ENCODE results near the gene PRSS56. TPM values are rescaled to one million over a fixed set of nuclear protein-coding genes. Genes with fewer than 3 reads are reported as not detected.

The PRSS56 gene
- total and polyA plus RNA-seq, 3 donors from 2014 or later: 0.86 to 1.2 (median 0.87) TPM

DNA sequence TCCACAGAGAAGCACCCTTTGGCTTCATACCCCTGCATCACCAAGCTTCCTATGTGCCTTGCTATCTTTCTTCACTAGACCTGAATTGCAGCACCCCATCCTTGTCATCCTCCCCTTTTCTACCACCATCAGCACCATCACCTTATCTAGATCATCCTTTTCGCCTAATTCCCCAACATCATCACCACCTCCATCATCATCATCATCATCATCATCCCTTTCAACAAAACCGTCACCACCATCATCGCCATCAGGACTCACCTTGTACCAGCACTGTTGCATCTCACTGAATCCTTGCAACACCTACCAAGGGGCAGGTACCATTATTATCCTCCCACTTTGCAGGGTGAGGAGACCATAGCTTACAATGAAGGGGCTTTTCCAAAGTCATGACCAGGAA, 21.7 kb upstream of the PRSS56 start:
- TF ChIP-seq, protein P1, sequence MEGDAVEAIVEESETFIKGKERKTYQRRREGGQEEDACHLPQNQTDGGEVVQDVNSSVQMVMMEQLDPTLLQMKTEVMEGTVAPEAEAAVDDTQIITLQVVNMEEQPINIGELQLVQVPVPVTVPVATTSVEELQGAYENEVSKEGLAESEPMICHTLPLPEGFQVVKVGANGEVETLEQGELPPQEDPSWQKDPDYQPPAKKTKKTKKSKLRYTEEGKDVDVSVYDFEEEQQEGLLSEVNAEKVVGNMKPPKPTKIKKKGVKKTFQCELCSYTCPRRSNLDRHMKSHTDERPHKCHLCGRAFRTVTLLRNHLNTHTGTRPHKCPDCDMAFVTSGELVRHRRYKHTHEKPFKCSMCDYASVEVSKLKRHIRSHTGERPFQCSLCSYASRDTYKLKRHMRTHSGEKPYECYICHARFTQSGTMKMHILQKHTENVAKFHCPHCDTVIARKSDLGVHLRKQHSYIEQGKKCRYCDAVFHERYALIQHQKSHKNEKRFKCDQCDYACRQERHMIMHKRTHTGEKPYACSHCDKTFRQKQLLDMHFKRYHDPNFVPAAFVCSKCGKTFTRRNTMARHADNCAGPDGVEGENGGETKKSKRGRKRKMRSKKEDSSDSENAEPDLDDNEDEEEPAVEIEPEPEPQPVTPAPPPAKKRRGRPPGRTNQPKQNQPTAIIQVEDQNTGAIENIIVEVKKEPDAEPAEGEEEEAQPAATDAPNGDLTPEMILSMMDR (IDR thresholded peaks at IDR 0.05): no peak
- no peak for TF ChIP-seq POLR2A (IDR thresholded peaks at IDR 0.05)
- Histone ChIP-seq H3K9me3 (no peaks in the 10 kb centered on the region), H3K36me3 (ENCODE audit: low read depth, missing control alignments) (no peaks in the 10 kb centered on the region), H3K4me1 (peaks cover 20% of the 10 kb centered on the region), H3K27ac (no peak overlapping the region), H3K4me3 (no peak overlapping the region), H3K27me3 (no peaks in the 10 kb centered on the region)
- DNase-seq: no peak
- WGBS, 2 donors: 94 to 95% methylated on average over 3 of the region's 3 CpGs
- intact Hi-C loops (cut with DNase I; ENCODE audit: low total_unique reads): no loop called here

DNA sequence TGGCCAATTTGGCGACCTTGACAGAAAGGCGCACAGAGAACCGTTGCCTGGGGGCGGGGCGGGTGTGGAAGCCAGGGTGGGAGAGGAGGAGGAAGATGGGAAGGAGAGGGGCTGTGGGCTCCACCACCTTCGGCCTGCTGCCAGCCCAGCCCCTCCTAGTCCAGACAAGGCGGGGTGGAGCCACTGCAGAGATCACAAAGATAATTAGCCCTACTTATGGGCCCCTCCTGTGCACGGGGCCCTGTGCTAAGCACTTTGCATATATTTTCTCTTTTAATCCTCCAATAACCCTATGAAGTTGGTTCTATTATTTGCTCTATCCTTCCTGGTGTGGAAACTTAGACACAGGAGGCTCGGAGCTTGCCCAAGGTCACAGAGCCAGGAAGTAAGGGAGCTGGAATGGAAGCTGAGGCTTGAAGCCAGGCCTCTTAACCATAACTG, 18.8 kb upstream of the PRSS56 start:
- Histone ChIP-seq H3K4me1 (peaks cover 22% of the 10 kb centered on the region), H3K36me3 (ENCODE audit: low read depth, missing control alignments) (no peaks in the 10 kb centered on the region), H3K27me3 (no peaks in the 10 kb centered on the region), H3K4me3 (no peak overlapping the region), H3K27ac (peak overlapping the region in 1 of 2 donors; percentile 36), H3K9me3 (no peaks in the 10 kb centered on the region)
- 50 to 61% methylated on average over 9 of the region's 9 CpGs for WGBS, 2 donors
- intact Hi-C loops (cut with DNase I; ENCODE audit: low total_unique reads): no loop called here
- DNase-seq: peak; percentile 43
- TF ChIP-seq, protein P1 (IDR thresholded peaks at IDR 0.05): no peak
- TF ChIP-seq POLR2A (IDR thresholded peaks at IDR 0.05): no peak

DNA sequence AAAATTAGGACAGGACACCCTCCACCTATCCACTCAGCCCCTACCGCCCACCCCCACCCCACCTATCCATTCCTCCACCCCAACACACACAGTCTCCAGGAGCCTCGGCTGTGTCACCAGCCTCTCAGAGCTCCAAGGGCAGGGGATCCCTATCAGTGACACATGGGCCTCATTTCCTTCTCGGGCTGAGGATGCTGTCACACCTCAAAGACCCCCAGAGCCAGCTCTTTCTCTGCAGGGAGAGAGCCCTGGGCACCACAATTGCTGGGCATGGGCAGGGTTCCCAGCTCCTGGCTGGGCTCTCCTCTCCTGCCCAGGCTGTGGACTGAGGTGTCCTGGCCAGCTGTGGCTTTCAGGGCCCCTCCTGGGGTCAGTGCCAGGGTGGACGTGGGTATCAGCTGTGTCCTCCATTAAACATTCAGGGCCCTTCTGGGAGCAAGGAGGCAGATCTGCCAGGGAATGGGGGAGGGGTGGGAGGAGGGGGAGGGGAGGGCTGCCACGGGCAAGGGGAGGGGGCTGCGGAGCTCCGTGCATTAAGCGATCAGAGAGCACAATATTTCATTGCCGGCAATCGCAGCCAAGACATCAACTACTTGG, 18.3 kb upstream of the PRSS56 start:
- 19 to 20% methylated on average over 6 to 10 of the region's 10 CpGs for WGBS, 2 donors
- Histone ChIP-seq H3K4me3 (no peak overlapping the region), H3K27me3 (no peaks in the 10 kb centered on the region), H3K27ac (peak overlapping the region in 1 of 2 donors; percentile 36), H3K9me3 (no peaks in the 10 kb centered on the region), H3K4me1 (peaks cover 22% of the 10 kb centered on the region), H3K36me3 (ENCODE audit: low read depth, missing control alignments) (no peaks in the 10 kb centered on the region)
- TF ChIP-seq, protein P1 (IDR thresholded peaks at IDR 0.05): no peak
- no peak for TF ChIP-seq POLR2A (IDR thresholded peaks at IDR 0.05)
- DNase-seq: no peak
- intact Hi-C loops (cut with DNase I; ENCODE audit: low total_unique reads): no loop called here

DNA sequence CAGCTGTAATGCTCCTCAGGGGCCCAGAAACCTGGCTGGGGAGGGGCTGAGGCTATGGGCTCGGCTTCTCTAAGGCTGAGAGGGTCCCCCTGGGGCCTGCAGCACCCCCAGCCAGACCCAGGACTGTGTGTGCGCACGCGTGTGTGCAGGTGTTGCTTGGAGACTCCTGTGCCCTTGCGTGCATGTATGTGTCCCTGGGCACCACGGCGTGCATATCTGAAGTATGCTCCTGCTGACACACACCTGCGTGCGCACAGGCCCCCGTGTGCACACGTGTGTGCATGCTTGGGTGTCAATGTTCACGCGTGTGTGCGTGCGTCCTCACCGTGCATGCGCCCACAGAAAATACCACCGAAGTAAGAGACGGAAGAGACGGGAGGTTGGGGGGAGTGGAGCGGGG, 17.7 kb upstream of the PRSS56 start:
- Histone ChIP-seq H3K27ac (no peak overlapping the region), H3K9me3 (no peaks in the 10 kb centered on the region), H3K36me3 (ENCODE audit: low read depth, missing control alignments) (no peaks in the 10 kb centered on the region), H3K4me1 (peaks cover 22% of the 10 kb centered on the region), H3K27me3 (no peaks in the 10 kb centered on the region), H3K4me3 (peak overlapping the region; percentile 56 to 66)
- DNase-seq: no peak
- intact Hi-C loops (cut with DNase I; ENCODE audit: low total_unique reads): no loop called here
- TF ChIP-seq POLR2A (IDR thresholded peaks at IDR 0.05): no peak
- TF ChIP-seq, protein P1 (IDR thresholded peaks at IDR 0.05): no peak
- WGBS, 2 donors: 2 to 13% methylated on average over 10 to 20 of the region's 21 CpGs

Measured in testis (tissue), 3 donors.